ELF-1 (cell line): ENCODE measurements around the gene CACNA1C.
A peak's percentile ranks its signal among the peaks of the same experiment; 100 is the strongest.

Experiments used
- DNase-seq: peaks from one replicate; pipeline ENCODE4 v3.0.0-alpha.2; 2016; ENCODE audit warnings: low read depth, low spot score

CACNA1C gene

DNA sequence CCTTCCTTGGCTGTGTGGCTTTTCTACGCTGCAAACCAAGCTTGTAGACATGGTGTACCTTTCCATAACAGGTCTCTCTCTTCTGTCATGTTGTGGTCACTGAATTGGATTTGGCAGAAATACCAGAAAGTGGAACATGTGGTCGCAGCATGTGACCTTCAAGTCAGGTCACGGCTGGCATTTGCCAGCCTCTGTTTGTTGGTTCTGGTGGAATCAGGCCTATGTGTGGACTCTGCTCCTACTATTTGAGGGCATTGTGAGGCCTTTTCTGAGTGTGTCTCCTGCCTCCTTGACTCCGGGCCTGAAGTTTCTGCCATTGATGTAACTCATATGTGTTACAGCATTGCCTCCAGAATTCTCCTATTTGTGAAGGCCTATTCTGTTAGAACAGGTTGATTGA, 116.7 kb downstream of the CACNA1C start:
- DNase-seq, result no peak

DNA sequence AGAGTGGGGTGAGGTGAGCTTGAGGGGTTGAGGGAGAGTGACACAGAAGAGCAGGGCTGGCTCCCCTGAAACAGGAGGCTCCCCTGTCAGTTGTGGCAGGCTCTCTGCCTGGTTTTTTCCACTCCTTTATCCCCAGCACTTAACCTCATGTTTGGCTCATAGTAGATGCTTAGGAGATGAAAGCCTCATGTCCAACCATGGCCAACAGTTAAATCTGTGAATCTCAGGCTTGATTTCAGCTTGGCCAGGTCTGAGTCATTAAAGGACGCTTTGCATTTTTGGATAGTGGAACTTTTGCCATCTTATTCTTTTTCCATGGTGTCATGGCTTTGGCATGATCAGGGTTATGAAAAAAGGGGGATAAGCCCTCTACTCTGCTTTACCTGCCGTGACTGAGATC, 117.2 kb downstream of the CACNA1C start:
- DNase-seq, result no peak

DNA sequence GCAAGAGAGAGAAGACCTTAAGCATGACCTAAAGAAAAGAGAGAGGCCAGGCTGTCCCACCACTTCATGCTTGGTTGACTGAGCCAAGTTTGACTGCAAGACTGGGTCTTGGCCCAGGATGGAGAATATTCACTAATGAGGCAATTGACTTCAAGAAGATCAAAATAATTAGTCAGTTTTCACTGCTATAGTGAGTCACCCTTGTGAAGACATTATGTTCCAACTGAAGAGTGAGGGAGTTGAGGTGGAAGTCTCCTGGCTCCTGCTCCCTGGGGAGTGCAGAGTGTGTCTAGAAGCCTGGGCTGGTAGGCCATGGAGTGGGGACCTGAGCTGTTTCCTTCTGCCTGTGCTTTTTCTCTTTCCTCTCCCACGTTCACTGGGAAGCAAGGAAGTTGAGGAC, 117.6 kb downstream of the CACNA1C start:
- no peak for DNase-seq

DNA sequence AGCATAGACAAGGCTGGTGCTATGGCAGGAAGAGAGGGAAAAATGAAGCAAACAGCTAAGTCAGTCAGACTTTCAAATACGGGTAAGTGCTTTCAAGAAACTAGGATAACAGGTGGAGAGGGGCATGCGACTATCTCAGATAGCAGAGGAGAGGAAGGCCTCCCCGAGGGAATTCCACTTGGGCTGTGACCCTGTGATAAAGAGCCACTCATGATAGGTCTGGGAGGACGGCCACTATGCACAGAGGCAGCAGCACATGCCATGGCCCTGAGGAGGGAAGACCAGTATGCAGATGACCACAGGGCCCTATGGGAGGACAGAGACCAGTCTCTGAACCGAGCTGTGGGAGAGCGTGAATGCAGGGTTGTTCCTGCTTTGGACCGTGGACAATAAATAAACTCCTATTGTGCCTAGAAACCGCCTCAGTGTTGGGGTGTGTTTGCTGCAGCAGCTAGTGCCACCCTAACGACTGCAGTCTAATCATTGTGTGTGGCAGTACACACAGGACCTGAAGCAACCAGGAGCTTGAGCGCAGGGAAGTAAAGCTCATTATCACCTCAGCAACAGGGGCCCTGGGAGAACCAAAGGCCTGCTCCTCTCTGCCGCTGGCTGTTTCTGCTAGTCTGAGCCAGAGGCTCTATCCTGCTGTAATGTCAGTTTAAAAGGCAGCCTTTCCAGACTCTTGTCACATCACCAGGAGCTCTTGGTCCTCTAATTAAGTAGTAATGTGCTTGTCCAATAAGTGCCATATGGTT, 119.1 kb downstream of the CACNA1C start:
- DNase-seq, result no peak

DNA sequence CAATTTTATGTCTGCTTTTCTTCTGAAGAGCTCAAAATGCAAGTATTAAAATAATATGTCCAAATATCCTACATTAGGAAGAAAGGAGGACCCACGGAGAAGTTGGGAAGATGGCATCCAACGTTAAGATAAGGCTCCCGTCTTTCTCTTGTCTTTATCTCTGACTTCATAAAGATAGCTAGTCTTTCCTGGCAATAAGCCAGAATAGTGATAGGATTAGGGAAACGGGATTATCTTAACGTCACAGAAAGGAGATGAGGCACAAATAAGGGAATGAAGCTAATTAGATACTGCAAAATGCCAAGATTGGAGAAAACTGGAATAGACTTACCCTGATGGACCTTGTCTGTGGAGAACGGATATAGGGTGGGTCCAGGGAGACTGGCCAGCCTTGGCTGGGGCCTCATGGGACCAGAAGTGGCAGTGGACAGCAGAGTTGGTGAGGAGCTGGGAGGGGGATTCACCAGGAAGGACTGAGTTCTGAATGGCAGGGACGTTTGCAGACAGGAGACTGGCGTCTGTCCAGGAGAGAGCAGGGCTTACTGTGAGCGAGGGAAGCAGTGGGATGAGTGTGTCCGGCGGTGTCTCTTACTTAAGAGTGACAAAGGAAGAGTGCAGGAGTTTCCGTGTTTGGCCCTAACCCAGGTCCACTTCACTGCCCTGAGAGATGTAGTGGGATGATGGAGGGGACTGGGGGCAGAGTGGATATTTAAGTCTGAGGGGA, 119.9 kb downstream of the CACNA1C start:
- no peak for DNase-seq

DNA sequence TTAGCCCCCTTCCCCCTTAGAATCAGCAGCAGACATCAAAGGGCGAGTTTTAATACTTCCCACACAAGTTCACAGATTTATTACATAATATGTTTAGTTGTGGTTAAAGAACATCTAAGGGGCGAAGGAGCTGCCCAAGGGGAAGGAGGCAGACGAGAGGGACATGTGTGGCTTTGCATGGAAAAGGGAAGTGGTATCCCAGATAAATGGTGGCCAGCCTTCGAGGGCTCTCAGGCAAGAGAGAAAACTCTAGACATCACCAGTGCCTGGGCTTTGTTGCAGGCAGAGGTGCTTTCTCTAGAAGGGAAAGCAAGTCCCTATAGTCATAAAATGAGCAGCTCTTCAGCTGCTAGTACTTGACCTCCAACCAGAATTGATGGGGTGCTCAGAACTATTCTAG, 121.2 kb downstream of the CACNA1C start:
- DNase-seq, result no peak

DNA sequence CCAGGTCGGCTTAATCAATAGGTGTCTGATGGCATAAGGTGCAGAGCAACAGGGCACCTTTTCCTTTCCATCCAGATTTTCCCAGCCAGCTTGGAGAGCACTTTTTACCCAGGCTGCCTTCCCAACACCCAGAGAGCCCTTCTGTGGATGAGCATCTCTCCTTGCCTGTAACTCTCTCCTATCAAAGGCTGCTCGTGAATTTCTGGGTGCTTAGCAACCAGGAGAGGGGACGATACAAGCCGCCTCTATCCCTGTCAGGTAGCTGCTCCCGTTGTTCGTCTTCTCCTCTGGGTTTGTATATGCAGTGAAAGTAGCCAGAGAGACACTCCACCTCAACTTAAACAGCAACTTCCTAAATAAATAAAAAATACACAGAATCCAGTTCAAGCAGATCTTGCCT, 124.2 kb downstream of the CACNA1C start:
- DNase-seq, result no peak

DNA sequence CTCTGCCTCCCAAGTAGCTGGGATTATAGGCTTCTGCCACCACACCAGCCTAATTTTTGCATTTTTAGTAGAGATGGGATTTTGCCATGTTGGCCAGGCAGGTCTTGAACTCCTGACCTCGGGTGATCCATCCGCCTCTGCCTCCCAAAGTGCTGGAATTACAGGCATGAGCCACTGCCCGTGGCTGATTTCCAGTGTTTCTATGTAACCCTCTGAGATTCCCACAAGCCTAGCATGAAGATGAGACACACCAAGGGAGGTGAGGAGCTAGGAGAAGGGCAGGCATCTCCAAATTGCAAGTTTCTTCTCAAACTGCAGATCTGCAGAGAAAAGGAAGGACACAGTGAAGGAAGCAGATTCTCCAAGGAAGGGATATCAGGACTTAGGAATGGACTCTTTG, 125.0 kb downstream of the CACNA1C start:
- DNase-seq, result no peak

DNA sequence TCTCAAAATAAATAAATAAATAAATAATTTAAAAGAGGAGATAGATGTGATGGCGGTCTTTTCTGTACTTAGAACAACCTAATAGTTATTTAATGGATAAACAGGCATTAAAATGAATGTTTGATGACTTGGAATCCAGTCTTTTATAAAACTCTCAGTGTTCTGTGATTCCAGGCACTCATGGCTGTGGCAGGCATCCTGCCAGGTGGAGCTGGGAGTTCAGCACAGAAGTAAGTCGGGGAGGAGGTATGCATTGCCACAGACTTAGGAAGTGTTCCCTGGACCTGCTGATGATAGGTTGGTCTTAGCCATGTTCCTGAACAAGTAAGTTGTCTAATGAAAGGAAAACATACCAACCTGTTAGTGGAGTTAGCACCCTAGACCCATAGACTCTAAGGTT, 126.3 kb downstream of the CACNA1C start:
- no peak for DNase-seq

DNA sequence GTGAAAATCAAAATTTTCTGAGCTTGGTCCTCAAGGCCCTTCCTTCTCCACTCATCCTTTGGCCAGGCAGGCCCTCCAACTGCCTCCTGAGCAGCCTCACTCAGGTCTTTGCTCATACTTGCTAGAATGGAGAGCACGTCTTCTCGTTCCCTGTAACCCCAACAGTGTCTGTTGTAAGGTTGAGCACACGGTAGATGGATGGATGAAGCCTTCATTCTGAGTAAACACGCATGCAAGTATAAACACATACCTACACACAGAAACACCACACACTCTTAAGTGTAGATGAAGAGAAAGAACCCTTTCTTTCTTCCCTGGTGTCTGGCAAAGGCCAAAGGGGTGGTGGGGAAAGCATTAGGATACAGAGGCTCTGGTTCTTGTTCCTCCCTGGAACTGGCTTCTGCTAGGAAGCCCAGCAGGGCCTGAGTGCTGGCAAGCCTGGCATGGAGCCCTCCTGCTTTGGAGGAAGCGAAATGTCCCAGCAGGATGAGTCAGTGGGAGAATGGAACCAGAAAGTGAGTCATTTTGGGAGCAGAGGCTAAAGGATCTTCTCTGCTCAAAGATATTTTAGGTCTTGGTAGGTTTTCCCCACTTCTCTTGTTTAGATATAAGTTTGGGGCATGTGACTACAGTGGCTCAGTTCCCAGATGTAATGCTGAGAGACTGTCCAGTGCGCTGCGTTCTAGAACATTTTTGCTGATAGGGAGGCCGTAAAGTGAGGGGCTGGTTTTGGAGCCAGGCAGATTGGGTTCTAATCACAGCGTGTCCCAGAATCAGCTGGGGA, 127.4 kb downstream of the CACNA1C start:
- no peak for DNase-seq

DNA sequence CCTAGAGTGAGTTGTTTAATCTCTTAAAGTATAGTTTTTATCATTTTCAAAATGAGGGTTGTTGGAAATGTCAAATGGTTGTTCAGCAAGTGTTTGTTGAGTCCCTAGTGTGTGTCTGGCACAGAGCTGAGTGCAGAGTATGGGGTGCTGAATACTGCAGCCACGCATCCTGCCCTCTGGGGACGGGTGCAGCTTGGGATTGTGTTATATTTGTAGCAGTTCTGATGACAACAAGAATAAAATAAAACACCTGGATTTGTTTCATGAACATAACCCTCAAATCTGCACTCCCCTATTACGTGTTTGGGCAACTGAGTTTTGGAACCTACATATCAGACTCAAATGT, 127.9 kb downstream of the CACNA1C start:
- no peak for DNase-seq

DNA sequence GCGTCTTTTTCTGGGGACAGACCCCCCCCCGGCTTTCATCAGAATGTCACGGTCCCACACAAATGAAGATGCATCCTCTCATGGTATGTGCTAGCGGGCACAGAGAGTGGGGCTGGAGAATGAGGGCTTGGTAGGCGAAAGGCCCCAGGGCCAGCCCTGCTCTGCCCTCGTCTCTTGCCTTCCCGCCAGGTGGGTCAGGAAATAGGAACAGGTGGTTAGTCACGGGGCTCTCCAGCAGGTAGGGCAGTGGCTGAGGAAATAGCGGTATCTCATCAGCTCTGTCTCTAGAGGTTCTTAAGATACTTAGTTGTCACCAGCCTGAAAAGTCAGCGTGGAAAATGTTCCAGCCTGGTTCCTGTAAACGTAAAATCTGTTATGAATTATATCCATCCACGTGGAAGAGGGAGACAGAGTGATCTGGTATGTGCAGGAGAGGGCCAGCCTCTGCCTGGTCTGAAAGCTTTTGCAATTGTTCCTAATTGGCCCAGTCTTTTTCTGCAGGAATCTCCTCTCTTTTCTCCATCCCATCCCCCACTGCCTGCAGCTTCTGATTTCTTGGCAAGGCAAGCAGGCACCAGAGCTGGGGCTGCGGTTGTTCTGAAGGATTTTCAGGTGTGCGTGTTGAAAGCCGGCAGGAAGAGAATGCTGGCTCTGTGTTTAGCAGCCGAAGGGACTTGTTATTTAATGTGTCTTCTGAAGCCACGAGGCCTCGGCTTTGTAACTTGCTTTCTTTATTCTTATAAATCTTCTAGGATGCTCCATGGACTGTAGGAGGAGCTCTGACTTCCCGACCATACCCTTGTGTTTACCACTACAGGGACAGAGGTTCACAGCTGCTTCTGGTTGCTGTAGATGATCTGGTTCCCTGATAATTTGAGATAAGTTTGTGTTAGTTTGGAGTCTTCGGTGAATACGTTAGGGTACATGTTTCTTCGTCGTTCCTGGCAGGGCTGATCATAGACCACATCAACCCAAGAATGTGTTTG, 131.1 kb downstream of the CACNA1C start:
- DNase-seq, result peak; percentile 62

DNA sequence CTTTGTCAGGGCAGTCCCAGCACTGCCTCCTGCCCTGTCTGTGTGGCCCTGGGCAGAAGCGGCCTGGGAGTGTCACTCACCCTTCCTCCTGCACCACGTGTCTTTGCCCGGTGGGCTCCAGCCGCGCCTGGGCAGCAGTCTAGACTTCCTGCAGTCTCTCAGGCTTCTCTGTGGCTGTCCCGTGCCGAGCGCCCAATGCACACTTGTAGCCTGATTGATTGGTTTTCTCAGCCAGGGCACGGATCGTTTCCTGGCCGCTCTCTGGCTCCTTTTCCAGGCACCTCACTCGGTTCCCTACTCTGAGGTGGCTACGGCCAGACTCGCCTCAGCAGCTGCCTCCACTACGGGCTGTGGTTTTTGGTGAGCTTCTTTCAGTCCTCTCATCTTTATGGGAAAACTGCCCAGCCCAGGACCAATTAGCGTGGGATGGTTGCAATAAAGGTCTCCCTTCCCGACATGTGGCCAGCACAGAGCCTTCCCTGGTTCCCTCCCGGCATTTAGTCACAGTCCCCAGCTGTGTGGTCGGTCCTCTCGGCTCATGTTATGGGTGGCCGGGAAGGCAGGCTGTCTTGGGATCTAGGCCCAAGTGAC, 133.1 kb downstream of the CACNA1C start:
- no peak for DNase-seq

DNA sequence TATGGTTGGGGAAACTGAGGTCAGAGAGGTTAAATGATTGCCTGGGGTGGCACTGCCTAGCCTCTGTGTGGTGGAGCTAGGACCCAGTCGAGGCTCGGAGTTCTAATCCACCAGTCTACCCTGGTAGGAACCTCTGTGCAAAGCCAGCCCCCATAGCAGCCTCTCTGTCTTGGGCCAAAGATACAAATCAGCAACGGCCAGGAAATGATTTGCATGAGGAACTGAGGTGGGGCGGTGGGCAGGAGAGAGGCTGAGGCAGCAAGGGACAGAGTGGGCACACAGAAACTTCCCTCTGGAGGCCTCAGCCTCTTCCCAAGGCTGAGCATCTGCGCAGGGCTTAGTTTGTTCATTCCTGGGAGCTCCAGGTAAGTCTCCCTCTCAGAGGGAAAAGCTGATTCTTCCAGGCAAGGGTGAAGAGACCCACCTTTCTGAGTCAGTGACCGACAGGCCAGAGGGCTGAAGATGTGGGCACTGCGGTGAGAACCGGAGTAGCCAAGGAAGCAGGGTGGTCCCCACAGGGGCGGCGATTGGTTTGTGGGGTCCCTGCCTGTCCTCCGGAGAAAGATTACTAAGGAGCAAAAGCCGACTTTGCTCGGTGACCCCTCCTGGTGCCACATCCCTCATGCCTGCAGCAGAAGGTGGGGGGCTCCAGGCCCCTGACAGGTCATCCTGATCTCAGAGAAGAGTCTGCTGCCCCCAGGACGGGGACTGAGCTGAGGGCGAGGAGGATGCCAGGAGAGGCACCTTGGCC, 134.6 kb downstream of the CACNA1C start:
- DNase-seq, result no peak

DNA sequence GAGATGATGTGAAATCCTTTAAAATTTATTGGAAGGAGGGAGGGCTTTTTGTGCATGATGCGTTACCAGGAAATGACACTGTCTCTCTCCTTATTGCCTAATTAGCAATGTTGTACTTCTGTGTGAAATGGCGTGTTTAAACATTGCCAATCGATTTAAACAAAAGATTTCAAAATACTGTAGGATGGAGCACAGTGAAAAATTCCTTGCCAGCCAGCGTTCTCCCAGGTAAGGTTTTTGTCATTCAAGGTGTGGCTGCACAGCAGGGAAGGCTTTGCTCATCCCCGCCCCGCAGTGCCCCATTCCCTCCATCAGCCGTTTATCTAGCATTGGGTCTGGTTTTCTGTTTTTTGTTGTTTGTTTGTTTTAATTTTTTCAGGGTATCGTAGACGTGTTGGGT, 137.3 kb downstream of the CACNA1C start:
- no peak for DNase-seq

DNA sequence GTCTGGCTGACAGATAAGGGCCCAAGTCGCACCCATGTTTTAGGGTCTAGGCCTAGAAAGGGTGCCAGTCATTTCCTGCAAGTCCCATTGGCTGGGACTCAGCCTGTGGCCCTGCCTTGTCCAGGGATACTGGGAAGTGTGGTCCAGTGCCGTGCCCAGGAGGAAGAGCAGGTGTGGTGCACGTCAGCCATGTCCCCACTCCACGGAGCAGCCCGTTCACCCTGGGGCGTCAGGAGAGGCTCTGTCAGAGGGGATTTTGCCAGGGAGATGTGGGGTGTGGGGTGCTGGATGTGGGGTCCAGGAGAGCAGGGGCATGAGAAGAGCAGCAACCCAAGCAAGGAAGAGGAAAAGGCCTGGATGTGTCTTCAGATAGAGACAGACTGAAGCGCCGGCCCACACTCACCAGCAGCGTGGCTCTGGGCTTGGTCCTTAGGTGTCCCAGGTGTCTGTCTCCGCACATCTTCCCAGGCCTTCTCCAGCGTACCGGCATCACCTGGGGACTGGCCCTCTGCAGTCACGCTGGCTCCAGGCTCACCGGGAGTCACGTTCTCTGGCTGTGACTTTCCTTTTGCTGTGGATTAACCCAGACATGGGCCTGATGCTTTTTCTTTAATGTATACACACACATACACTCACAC, 138.2 kb downstream of the CACNA1C start:
- DNase-seq, result no peak

DNA sequence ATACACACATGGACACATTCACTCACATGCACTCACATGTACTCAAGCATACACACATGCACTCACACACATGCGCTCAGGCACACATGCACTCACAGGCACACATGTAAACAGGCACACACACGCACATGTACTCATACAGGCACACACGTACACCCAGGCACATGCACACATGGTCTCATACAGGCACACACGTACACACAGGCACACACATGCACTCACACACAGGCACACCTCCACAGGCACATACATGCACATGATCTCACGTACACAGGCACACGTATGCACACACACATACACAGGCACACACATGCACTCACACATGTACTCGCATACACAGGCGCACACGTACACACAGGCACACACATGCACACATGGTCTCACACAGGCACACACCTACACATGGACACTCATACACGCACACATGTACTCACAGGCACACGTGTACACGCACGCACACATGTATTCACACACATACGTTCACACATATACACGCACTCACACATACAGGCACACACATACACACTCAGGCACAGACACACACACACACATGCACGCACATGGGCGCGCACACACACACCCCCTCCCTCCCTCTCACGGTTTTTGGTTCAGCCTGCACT, 138.9 kb downstream of the CACNA1C start:
- no peak for DNase-seq

DNA sequence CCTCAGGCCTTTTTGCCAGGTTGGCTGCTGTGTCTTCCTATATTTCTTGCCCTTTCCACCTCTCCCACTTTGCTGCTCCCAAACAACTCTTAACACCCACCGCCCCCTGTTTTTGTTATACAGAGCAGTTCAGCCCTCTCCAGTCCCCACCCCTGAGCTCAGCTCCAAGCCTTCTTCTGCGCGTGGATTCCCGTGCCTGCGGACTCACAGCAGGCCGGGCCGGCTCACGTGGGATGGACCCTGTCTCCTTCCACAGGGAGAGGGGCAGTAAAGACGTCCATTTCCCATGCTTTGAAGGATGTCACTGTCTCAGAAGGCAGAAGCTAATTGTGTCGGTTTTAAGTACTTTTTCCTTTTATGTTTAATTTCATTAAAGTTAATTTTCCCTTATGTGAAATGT, 139.4 kb downstream of the CACNA1C start:
- no peak for DNase-seq

DNA sequence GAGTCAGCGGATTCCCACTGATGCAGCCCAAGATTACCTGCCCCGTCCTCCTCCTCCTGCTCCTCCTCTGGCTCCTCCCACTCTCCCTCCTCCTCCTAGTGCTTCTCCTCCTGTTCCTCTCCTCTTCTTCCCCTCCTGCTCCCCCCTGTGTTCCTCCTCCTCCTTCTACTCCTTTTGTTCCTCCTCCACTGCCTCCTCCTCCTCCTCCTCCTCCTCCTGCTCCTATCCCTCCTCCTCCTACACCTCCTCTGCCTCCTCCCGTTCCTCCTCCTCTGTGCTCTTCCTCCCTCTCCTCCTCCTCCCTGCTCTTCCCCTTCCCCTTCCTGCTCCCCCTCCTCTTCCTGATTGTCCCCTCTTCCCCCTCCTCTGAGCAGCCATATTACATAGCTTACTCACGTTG, 141.3 kb downstream of the CACNA1C start:
- DNase-seq, result no peak
